GM19397 (cell line): Measurements from ENCODE around the gene HABP4.
A peak's percentile ranks its signal among the peaks of the same experiment; 100 is the strongest.

ENCODE experiments used
- ATAC-seq: cut with Tn5 transposase; IDR thresholded peaks from one replicate; pipeline ENCODE4 v1.9.1; 2021; ENCODE audit warnings: mild to moderate bottlenecking, moderate library complexity; ENCODE audit not compliant: unreplicated experiment

The HABP4 gene

DNA sequence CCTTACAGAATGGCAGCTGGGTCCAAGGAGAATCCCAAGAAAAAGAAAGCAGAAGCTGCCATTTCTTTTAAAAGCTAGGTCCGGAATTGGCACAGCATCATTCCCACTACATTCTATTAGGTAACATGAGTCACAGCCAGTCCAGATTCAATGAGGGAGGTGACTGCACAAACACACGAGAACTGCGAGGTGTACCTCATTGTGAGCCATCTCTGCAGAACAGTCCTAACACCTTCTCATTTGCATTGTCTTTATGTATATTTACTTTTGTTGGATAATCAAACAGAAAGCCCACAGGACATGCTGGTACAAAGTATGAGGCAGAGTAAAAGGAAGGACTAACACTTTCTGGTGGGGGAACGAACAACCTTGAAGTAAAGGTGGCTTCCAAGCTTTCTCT is 14.6 kb upstream of the HABP4 start:
- no peak for ATAC-seq

DNA sequence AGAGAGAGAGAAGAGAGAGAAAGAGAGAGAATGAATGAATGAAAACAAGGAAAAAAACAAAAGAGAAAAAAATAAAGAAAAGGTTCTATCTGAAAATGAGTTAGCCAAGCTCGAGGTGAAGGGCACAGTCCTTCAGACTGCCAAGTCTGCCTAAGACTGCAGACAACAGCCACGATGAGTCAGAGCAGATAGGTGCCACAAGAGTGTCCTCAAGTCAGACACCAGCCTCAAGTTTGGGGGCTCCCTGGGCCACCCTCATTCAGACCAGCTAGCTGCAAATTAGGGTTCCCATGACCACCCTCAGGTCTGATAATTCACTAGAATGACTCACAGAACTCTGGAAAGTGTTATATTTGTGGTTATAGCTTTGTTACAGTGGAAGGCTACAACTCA is 13.9 kb upstream of the HABP4 start:
- no peak for ATAC-seq

DNA sequence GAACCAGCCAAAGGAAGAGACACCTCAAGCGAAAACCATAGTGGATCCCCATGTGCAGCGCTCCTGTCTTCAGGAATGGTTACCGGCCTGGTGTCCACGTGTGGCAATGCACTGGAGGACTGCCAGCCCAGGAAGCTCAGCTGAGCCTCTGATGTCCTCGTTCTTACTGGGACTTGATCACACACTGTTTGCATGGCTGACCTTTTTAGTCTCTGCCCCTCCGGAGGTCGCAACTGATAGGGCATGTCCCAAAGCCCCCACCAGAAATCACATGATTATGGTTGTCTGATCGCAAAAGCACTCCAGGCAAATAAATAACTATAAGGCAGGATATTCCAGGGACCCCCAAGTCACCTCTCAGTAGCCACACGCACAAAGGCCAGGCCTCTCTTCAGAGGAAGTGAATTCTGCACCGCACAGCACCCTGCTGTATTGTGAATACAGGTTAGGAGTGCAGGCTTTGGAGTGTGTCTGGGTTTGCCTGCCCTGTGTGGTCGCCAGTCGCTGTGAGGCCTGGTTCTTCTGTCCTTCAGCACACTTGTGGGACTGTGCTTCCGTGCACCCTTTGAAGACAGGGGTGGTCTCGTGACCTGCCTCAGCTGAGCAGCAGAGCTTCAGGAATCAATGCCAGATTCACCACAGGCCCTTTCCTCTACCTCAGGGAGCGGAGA is 13.4 kb upstream of the HABP4 start:
- no peak for ATAC-seq

DNA sequence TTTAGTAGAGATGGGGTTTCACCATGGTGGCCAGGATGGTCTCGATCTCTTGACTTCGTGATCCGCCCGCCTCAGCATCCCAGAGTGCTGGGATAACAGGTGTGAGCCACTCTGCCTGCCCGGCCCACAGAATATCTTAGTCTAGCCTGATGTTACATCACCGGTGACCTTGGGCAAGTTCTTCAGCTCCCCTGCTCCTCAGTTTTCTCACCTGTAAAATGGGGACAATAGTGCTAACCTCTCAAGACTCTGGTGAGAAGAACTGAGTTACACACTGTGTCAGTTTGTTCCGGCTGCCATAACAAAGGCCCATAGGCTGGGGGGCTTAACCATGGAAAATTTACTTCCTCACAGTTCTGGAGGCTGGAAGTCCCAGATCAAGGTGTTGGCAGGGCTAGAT is 12.5 kb upstream of the HABP4 start:
- no peak for ATAC-seq

DNA sequence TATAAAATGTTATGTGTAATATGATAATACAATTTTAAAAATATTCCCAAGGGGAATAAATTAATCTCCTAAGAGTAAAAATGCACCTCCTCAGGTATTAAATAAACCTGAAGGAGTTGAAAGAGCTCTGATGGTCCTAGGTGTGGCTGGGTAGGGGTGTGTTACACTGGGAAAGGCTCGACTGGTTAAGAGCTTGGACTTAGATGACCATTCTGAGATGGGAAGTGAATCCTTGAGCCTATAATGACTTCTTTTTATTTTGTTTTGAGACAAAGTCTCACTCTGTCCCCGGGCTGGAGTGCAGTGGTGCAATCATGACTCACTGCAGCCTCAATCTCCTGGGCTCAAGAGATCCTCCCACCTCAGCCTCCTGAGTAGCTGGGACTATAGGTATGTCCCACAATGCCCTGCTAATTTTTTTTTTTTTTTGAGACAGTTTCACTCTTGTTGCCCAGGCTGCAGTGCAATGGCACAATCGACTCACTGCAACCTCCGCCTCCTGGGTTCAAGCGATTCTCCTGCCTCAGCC is 9.2 kb upstream of the HABP4 start:
- no peak for ATAC-seq

DNA sequence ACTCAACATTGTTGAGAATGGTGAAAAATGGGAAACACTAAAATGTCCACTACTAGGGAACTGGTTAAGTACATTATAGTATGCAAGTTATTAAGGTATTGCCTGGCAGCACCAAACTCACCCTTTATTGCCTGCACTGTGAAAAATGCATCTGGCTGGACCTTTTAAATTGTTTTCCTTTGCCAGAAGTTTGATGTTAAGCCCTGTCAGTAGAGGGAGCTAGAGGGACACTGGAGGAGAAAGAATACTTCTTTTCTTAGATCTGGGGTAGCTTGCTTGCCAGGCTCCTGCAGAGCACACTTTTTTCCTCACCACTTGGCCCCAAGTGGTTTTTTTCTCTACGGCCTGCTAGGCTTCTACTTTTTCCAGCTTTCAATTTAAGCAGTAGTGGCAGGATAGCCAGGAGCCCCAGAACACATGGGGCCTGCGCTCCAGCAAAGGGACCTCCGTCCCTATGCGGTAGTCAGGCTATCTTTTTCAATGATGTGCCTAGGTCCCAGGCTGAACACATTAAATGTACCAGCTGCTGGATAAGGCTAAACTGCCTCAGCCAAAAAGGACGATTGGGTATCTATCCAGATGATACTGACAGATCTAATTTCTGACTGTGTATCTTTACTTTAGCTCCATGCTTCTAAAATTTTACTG is 8.0 kb upstream of the HABP4 start:
- ATAC-seq: no peak

DNA sequence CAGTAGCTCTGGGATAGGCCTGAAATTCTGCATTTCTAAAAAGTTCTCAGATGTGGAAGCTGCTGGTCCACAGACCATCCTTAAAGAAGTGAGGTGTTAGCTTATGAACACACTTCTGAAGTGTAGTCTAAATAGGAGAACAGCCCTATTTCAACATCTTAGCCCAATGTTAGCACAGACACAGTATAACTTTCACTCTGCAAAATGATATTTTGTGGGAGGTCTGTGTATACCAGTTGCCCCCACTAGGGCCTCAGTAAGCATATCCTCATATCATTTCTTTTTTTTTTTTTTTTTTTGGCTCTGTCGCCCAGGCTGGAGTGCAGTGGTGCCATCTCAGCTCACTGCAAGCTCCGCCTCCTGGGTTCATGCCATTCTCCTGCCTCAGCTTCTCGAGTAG is 7.5 kb upstream of the HABP4 start:
- no peak for ATAC-seq

DNA sequence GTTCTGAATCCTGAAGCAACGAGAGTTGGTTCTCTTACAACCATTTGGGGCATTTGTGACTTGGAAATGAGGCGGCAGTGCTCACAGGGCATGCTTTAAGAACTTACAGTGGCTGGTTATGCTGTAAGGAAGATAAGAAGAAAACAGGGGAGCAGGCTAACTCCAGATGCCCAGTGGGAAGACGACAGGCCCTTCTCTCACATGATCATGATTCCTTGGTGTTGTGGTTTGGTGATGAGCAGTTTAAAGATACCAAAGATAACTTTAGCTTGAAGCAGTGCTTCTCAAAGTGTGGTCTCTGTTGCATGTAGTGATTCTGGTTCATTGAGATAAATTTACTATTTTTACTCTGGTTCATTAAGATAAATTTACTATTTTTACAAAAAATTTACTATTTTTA is 2.6 kb upstream of the HABP4 start:
- no peak for ATAC-seq

DNA sequence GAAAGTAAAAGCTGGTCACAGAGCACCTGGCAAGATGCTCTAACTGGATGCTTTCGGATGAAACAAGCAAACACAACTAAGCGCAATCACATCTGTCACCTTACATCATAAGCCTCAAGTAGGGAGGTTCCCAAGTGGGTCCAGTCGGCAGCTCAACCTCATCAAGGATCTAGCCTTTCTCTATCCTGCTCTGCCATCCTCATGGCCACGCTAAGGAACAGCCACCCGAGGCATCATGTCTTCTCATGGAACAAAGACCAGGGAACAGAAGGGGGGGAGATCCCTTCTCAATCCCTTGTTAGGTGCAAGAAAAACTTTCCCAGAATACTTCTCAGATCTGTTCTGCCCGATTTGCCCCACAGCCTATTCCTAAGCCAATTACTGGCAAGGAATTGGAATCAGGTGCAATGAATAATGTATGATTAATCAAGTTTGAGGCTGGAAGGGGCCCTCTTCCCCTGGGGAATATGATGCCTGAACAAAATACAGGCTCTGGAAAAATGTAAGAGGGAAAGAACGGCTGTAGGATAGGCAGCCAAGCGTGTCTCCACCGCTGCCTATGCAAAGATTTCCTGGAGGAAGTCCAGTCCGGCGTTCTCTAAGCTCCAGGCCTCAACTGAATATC is 1.3 kb upstream of the HABP4 start:
- no peak for ATAC-seq

DNA sequence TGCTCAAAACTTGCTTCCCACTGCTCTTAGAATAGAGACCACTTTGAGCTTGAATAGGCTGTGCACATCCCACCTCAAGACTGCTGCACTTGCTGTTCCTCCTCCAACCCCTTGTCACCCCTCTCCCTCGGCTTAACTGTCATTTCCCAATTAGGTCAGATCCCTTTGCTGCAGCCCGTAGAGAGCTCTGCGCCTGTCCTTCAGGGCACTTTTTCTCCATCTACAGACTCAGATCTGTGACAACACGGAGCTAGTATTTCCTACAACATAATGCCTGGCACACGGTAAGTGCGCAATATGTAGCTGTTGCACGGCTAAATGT is 485 bp upstream of the HABP4 start:
- peak; percentile 14 for ATAC-seq

DNA sequence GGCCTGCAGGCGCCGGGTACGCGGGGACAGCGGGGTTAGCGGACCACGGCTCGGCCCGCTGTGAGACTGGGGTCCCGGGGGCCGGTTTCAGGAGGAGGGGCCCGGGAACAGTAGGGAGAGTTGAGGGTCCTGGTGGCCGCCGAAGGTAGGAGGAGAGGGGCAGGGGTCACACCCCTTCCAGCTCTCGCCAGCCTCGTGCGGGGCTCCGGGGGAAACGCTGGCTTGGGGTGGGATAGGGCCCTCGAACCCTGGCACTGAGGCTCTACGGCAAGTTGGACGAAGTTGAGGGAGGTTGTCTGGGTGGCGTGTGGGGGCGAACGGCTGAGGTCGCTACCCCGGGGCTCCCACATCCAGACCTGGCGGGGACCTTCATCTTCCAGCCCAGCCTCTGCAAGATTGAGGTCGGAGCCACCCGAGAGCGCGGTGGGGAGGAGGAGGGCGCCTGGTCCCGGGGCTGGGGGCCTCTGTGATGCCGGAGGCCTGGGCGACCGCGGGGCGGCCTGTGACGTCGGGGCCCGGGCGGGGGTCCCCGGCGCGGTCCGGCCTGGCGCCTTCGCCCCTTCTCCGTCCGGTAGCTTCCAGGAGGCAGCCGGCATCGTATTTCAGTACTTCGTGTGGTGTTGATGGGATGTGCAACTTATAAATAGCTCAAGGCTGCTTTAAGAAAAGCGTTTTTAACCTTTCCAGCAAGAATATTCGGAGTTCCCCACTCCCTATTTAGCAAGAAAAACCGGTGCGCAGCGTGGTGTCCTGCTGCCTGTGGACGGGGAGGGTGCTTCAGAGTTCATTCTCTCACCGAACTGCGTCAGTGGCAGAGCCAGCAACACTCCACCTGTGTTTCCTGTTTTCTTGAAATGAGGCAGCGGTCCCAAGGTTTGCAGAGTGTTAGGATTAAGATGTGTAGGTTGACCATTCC is 902 bp downstream of the HABP4 start:
- ATAC-seq: no peak

DNA sequence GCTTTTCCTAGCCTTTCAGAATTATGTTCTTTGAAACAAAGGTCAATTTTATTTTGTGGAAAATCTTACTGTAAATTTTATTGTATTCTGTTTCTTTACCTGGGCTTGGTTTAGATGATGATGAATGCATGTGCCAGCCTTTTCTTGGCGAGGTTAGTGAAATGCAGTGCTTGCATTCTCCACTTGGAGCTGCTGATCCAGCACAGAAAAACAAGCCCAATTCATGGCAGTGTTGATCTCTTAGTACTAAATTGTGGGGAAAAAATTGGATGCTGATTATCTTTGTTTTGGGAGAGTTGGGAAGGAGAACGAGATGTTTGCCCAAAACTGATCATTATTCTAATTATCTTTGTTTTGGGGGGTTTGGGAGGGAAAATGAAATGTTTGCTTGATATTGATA is 3.7 kb downstream of the HABP4 start:
- ATAC-seq: no peak

DNA sequence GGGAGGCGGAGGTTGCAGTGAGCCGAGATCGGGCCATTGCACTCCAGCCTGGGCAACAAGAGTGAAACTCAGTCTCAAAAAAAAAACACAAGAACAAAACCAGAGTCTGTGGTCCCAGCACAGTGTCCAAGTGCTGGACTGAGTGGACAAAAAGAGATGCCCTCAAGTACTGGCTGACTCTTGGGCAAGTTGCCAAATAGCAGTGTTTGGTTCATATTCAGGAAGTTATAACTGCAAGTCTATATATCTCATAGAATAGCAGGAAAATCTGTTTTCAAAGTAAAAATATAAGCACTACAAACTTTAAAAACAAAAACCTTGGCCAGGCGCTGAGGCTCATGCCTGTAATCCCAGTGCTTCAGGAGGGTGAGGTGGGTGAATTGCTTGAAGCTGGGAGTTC is 7.3 kb downstream of the HABP4 start:
- ATAC-seq: no peak

DNA sequence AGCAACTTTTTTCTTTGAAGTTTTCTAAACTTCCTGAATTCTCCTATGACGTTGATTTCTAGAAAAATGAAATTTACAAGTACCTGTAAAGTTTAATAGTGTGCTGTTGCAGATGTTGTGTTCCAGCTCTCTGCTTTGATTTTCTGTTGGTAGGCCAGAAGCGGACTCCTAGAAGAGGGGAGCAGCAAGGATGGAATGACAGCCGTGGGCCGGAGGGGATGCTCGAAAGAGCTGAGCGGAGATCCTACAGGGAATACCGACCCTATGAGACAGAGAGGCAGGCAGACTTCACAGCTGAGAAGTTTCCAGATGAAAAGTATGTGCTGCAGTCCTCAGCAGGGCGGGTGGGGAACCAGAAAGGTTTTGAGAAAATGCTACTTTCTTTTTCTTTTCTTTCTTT is 8.3 kb downstream of the HABP4 start:
- ATAC-seq: no peak

DNA sequence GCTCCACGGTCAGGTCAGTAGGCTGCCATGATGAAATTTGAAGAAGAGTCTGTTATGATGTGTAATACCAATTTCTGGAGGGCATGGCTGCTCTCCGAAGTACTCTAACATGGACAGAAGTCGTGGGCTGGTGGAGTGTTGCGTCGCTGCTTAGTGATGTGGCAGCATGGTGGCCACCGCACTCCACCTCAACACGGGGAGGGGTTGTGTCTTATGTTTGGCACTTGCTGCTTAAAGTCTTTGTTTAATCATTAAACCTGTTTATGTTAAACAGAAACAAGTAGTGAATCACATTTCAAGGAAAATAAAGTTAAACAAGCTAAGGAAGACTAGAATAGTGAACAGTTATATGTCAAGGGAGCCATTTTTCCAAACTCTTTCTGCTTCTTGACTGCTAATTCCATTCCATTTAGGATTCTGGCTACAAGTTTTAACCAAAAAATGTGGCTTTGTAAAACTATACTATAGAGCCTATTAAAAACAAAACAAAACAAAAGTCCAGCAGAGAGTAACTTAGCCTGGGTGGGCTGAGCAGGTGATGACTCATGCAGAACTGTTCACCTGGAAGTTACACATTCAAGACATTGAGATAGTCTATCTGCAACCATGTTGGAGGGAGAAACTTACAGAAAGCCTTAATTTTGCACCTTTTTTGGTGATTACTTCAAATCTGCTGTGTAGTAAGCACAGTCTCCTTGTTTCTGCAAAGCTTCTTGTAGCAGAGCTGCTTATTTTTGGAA is 9.5 kb downstream of the HABP4 start:
- ATAC-seq: no peak

DNA sequence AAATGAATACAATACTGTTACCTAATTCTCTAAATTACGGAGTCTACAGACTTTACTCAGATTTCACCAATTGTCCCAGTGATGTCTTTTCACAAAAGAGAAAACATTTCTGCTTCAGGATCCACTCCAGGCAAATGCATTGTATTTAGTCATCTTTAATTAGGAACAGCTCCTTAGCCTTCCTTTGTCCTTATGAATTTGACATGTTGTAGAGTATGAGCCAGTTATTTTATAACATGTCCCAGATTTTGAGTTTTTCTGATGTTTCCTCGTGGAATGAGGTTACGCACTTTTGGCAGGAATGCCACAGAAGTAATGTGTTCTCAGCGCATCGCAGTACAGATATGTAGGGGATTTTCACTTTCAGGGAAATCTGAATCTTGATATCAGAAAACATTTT is 10.5 kb downstream of the HABP4 start:
- ATAC-seq: no peak

DNA sequence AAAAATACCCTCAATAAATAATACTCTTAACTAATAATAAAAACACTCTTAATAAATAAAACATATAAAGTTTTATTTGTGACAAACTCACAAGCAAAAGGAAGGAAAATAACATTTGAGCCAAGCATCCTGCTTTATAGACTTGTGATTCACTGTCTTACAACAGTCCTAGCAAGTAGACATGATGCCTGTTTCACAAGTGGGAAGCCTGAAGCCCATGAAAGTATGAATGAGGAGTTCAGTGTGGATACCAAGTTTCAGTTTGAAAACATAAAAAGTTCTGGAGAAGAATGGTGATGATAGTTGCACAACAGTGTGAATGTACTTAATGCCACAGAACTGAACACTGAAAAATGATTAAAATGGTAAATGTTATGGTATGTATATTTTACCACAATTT is 10.9 kb downstream of the HABP4 start:
- ATAC-seq: no peak

DNA sequence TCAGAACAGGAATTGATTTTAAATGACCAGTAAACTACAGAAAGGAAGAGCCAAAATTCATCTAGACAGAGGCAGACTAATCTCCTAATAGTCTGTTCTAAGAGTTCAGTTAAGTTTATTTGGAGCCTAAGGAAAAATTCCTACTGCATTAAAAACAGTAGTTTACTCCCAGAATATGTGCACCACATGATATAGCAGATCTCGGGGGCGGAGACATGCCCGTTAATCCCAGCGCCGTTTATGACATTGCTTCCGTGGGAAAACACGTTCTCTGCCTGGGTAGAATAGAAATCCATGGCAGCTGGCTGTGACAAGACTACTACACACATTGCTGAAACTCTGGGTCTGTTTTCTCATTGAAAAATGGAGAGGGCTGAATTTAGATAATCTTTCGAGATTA is 11.4 kb downstream of the HABP4 start:
- ATAC-seq: no peak

DNA sequence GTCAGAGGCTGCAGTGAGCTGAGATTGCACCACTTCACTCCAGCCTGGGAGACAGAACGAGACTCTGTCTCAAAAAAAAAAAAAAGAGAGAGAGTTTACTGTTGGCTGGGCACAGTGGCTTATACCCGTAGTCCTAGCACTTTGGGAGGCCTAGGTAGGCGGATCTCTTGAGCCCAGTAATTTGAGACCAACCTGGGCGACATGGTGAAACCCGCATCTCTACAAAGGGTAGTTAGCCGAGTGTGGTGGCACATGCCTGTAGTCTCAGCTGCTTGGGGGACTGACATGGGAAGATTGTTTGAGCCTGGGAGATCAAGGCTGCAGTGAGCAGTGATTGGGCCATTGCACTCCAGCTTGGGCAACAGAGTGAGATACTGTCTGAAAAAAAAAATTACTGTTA is 12.6 kb downstream of the HABP4 start:
- ATAC-seq: no peak

DNA sequence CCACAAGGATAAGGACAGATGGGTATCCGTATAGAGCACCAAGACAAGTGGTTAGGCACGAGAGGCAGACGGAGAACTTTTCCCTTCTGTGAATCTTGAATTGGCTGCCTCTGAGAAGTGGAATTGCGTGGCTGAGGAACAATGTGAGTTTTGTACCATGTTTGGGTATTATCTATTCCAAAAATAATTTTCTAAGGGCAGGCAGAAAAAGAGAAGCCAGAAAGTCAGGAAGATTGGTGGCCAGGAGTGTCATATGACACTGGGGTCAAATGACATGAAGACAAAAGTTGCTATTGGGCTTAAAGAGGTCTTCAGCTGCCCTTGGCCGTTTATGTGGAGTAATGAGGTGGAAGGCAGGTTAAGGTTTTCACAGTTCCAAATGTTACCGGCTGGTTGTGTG is 14.5 kb downstream of the HABP4 start:
- no peak for ATAC-seq

DNA sequence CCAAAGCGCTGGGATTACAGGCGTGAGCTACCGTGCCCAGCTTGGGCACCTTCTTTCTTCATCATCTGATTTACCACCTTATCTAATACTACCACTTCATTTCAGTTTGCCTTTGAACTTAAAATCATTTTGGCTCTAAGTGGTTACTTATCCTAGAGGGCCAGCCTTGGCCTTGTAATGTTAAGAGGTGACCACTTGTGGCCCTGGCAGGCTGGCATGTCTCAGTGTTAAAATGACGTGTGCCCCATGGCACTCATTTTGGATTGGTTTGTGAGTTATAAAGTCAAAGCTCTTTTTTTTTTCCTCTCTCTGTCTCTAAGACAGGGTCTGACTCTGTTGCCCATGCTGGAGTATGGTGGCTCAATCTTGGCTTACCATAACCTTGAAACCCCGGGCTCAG is 17.8 kb downstream of the HABP4 start:
- ATAC-seq: no peak
